ENCODE data around the gene ARHGEF28.

The ARHGEF28 gene

GRCh38 chr5:73654171-73654811, 28.3 kb downstream of the ARHGEF28 start:
- DNase-seq: no peak
- intact Hi-C loops (cut with DNase I): no loop called here

GRCh38 chr5:73654819-73655318, 28.9 kb downstream of the ARHGEF28 start:
- peak in 2 of 10 donors; percentile 7 to 12 for DNase-seq
- intact Hi-C loops (cut with DNase I): no loop called here

GRCh38 chr5:73655521-73656160, 29.6 kb downstream of the ARHGEF28 start:
- intact Hi-C loops (cut with DNase I): no loop called here

GRCh38 chr5:73661753-73662152, 35.8 kb downstream of the ARHGEF28 start:
- intact Hi-C loops (cut with DNase I): no loop called here

More at GRCh38 chr5:73655521-73656160, 29.6 kb downstream of the ARHGEF28 start:
- DNase-seq: no peak

GRCh38 chr5:73663161-73663859, 37.3 kb downstream of the ARHGEF28 start:
- intact Hi-C loops (cut with DNase I): no loop called here
- no peak for DNase-seq

More at GRCh38 chr5:73661753-73662152, 35.8 kb downstream of the ARHGEF28 start:
- DNase-seq: no peak

- no peak for DNase-seq
- intact Hi-C loops (cut with DNase I): no loop called here
Measured at GRCh38 chr5:73663860-73664240, 37.9 kb downstream of the ARHGEF28 start.

- intact Hi-C loops (cut with DNase I): no loop called here
Measured at GRCh38 chr5:73664796-73665195, 38.8 kb downstream of the ARHGEF28 start.

GRCh38 chr5:73666891-73667290, 40.9 kb downstream of the ARHGEF28 start:
- intact Hi-C loops (cut with DNase I): no loop called here
- no peak for DNase-seq

More at GRCh38 chr5:73664796-73665195, 38.8 kb downstream of the ARHGEF28 start:
- DNase-seq: no peak

- intact Hi-C loops (cut with DNase I): no loop called here
- no peak for DNase-seq
Measured at GRCh38 chr5:73668017-73668416, 42.0 kb downstream of the ARHGEF28 start.

- intact Hi-C loops (cut with DNase I): no loop called here
- no peak for DNase-seq
Measured at GRCh38 chr5:73668486-73669111, 42.6 kb downstream of the ARHGEF28 start.

GRCh38 chr5:73670731-73671130, 44.7 kb downstream of the ARHGEF28 start:
- DNase-seq: no peak
- intact Hi-C loops (cut with DNase I): no loop called here

- DNase-seq: no peak
- intact Hi-C loops (cut with DNase I): no loop called here
Measured at GRCh38 chr5:73672132-73672531, 46.1 kb downstream of the ARHGEF28 start.

- DNase-seq: no peak
- intact Hi-C loops (cut with DNase I): no loop called here
Measured at GRCh38 chr5:73673161-73673591, 47.2 kb downstream of the ARHGEF28 start.

- intact Hi-C loops (cut with DNase I): no loop called here
- DNase-seq: no peak
Measured at GRCh38 chr5:73674669-73675004, 48.6 kb downstream of the ARHGEF28 start.

GRCh38 chr5:73678322-73678740, 52.3 kb downstream of the ARHGEF28 start:
- intact Hi-C loops (cut with DNase I): no loop called here
- no peak for DNase-seq

- DNase-seq: no peak
- intact Hi-C loops (cut with DNase I): no loop called here
Measured at GRCh38 chr5:73678807-73679206, 52.8 kb downstream of the ARHGEF28 start.

- intact Hi-C loops (cut with DNase I): no loop called here
- DNase-seq: no peak
Measured at GRCh38 chr5:73682176-73682575, 56.2 kb downstream of the ARHGEF28 start.

GRCh38 chr5:73684691-73685090, 58.7 kb downstream of the ARHGEF28 start:
- DNase-seq: no peak
- intact Hi-C loops (cut with DNase I): no loop called here

- no peak for DNase-seq
- intact Hi-C loops (cut with DNase I): no loop called here
Measured at GRCh38 chr5:73686912-73687311, 60.9 kb downstream of the ARHGEF28 start.

- no peak for DNase-seq
- intact Hi-C loops (cut with DNase I): no loop called here
Measured at GRCh38 chr5:73687357-73687756, 61.4 kb downstream of the ARHGEF28 start.

- DNase-seq: no peak
- intact Hi-C loops (cut with DNase I): no loop called here
Measured at GRCh38 chr5:73690015-73690414, 64.0 kb downstream of the ARHGEF28 start.

All from posterior cingulate gyrus (tissue), 11 donors.